A549 (cell line): ENCODE data around the gene COL5A1. TPM values are rescaled to one million over a fixed set of nuclear protein-coding genes. Genes with fewer than 3 reads are reported as not detected.

ENCODE experiments used
- ATAC-seq, 2 experiments: fragments of 200-7000 bp in 1 of 2; fragments of >200 bp in 1 of 2; cut with Nextera tagmentation in 1 of 2; cut with Tn5 transposase in 1 of 2; 3 replicates each; pipeline versions ENCODE4 v1.8.0 to v1.9.1; 2018 to 2020; ENCODE audit warnings: mild to moderate bottlenecking in 1 of 2, moderate library complexity in 1 of 2
- CTCF ChIA-PET: fragments of 300-600 bp; sonication (Branson Sonifier 250); formaldehyde crosslinking; extraction: SDS; loops from one replicate; lab custom pipeline; 2021; ENCODE audit warnings: antibody characterized with exemption, inconsistent platforms; lab: Yijun Ruan, JAX
- POLR2A ChIA-PET: fragments of 350-600 bp; formaldehyde crosslinking; extraction: SDS; loops from one replicate; lab custom pipeline; 2021; ENCODE audit warnings: antibody characterized with exemption, inconsistent platforms; lab: Yijun Ruan, JAX
- DNase-seq, 2 experiments: peaks; one replicate each; pipeline versions ENCODE4 v3.0.0 to v3.0.0-alpha.2; 2011 to 2016; ENCODE audit warnings: low read depth in 1 of 2, low spot score in 1 of 2
- FAIRE-seq: peaks from 2 replicates; lab custom pipeline; 2011; peaks lifted over from hg19 to GRCh38; lab: Jason Lieb, UNC
- H3K27ac ChIP-seq, 2 experiments: fragments of >200 bp; sonication (Bioruptor Twin); formaldehyde crosslinking; 3 replicates each; pipeline ENCODE4 v1.5.1; 2016 to 2017
- H3K4me1 ChIP-seq: fragments of >200 bp; sonication (Bioruptor Twin); formaldehyde crosslinking; 3 replicates; pipeline ENCODE4 v1.6.1; 2016
- H3K4me2 ChIP-seq: fragments of >200 bp; sonication (Bioruptor Twin); formaldehyde crosslinking; 3 replicates; pipeline ENCODE4 v1.6.1; 2016
- H3K4me3 ChIP-seq: fragments of >200 bp; sonication (Bioruptor Twin); formaldehyde crosslinking; 3 replicates; pipeline ENCODE4 v1.5.1; 2016
- H3K9me3 ChIP-seq: fragments of >200 bp; sonication (Bioruptor Twin); formaldehyde crosslinking; 3 replicates; pipeline ENCODE4 v1.6.1; 2016
- CHD2 ChIP-seq: fragments of 150-350 bp; IDR thresholded peaks from 2 replicates; pipeline ENCODE4 v1.6.1; 2014; ENCODE audit warnings: low read length; ENCODE audit not compliant: partially characterized antibody
- FOSL2 ChIP-seq, 2 experiments: fragments of 450-650 bp in 1 of 2; fragments of >200 bp in 1 of 2; sonication (Bioruptor Twin) in 1 of 2; formaldehyde crosslinking; IDR thresholded peaks; 2 replicates each; pipeline versions ENCODE4 v1.5.0 to v1.6.1; 2016 to 2020; ENCODE audit warnings: mild to moderate bottlenecking in 1 of 2, moderate library complexity in 1 of 2
- FOXS1 ChIP-seq: fragments of 250-450 bp; sonication (Bioruptor Pico); IDR thresholded peaks from 2 replicates; pipeline ENCODE4 v1.5.0; 2020; ENCODE audit warnings: mild to moderate bottlenecking, moderate library complexity
- HEYL ChIP-seq: fragments of 250-450 bp; sonication (Bioruptor Pico); IDR thresholded peaks from 2 replicates; pipeline ENCODE4 v1.8.0; 2021; ENCODE audit warnings: mild to moderate bottlenecking, moderate library complexity
- KDM5A ChIP-seq: fragments of 200-600 bp; sonication (generic); IDR thresholded peaks from 2 replicates; pipeline ENCODE4 v1.6.1; 2016; ENCODE audit warnings: antibody characterized with exemption, mild to moderate bottlenecking
- MYC ChIP-seq: IDR thresholded peaks from 2 replicates; pipeline ENCODE4 v1.6.1; 2012; ENCODE audit warnings: mild to moderate bottlenecking, inconsistent platforms, low read length, improper control_type of control experiment, borderline replicate concordance
- NFE2L2 ChIP-seq: fragments of 150-350 bp; conservative IDR thresholded peaks from 2 replicates; pipeline ENCODE4 v1.6.1; 2014; ENCODE audit warnings: low read length
- NPAS2 ChIP-seq: fragments of 250-450 bp; sonication (Bioruptor Pico); IDR thresholded peaks from 2 replicates; pipeline ENCODE4 v1.8.0; 2022; ENCODE audit warnings: mild to moderate bottlenecking, moderate library complexity, borderline replicate concordance
- POLR2AphosphoS2 ChIP-seq: conservative IDR thresholded peaks from 2 replicates; pipeline ENCODE4 v1.6.1; 2012; ENCODE audit warnings: low read length, improper control_type of control experiment, inconsistent platforms
- RARB ChIP-seq: fragments of 250-450 bp; sonication (Bioruptor Pico); IDR thresholded peaks from 2 replicates; pipeline ENCODE4 v1.8.0; 2021; ENCODE audit warnings: mild to moderate bottlenecking, moderate library complexity
- RCOR1 ChIP-seq: fragments of 150-350 bp; IDR thresholded peaks from 2 replicates; pipeline ENCODE4 v1.6.1; 2014; ENCODE audit warnings: antibody characterized with exemption, low read length, low read depth
- RFX5 ChIP-seq: fragments of 450-650 bp; IDR thresholded peaks from 2 replicates; pipeline ENCODE4 v1.7.1; 2014; ENCODE audit warnings: antibody characterized with exemption, mild to moderate bottlenecking, moderate library complexity
- TP53 ChIP-seq: fragments of 250-450 bp; sonication (Bioruptor Pico); IDR thresholded peaks from 2 replicates; pipeline ENCODE4 v1.5.0; 2021; ENCODE audit warnings: mild to moderate bottlenecking, moderate library complexity
- ZC3H11A ChIP-seq: fragments of 450-650 bp; IDR thresholded peaks from 2 replicates; pipeline ENCODE4 v1.6.1; 2014; ENCODE audit warnings: antibody characterized with exemption, mild to moderate bottlenecking
- ZFP36 ChIP-seq: fragments of 450-650 bp; IDR thresholded peaks from 2 replicates; pipeline ENCODE4 v1.6.1; 2014; ENCODE audit warnings: borderline replicate concordance; ENCODE audit not compliant: partially characterized antibody
- WGBS: methylation state at CpG from one replicate; pipeline ENCODE4 v1.1.6; 2017; ENCODE audit errors: missing lambda C conversion rate; 5-methylcytosine and 5-hydroxymethylcytosine counted together
- polyA plus RNA-seq, 4 experiments: library from polyadenylated mRNA; depleted of rRNA in 3 of 4; stranded (reverse); fragments of >200 nt; fragmentation: RNase III in 1 of 4; extraction: RNeasy Plus Mini Kit Qiagen cat#74134 plus additional on column Dnase treatment in 1 of 4; gene quantifications; 2 replicates in 3 of 4; 3 replicates in 1 of 4; pipeline ENCODE4 v1.2.3, GENCODE V29; 2011 to 2017
- TF ChIP-seq, protein P1 (sequence below): IDR thresholded peaks from 2 replicates; pipeline ENCODE4 v1.6.1; 2012
- TF ChIP-seq, protein P2 (sequence below): fragments of 150-350 bp; IDR thresholded peaks from 2 replicates; pipeline ENCODE4 v1.6.1; 2014; ENCODE audit warnings: low read depth, mild to moderate bottlenecking, low read length
- TF ChIP-seq, protein P3 (sequence below): IDR thresholded peaks from 2 replicates; pipeline ENCODE4 v1.6.1; 2012; ENCODE audit warnings: low read depth, borderline replicate concordance
- TF ChIP-seq, protein P4 (sequence below): fragments of 250-450 bp; sonication (Bioruptor Pico); IDR thresholded peaks from 2 replicates; pipeline ENCODE4 v1.5.0; 2020; ENCODE audit warnings: low read depth, mild to moderate bottlenecking, moderate library complexity
- TF ChIP-seq, protein P5 (sequence below): fragments of >200 bp; sonication (Bioruptor Twin); formaldehyde crosslinking; IDR thresholded peaks from 3 replicates; pipeline ENCODE4 v1.5.1; 2016

Gene COL5A1
- polyA plus RNA-seq, 2 of the 4 experiments (the other 2 are of a cell fraction) = 16.1 to 67.5 TPM

DNA sequence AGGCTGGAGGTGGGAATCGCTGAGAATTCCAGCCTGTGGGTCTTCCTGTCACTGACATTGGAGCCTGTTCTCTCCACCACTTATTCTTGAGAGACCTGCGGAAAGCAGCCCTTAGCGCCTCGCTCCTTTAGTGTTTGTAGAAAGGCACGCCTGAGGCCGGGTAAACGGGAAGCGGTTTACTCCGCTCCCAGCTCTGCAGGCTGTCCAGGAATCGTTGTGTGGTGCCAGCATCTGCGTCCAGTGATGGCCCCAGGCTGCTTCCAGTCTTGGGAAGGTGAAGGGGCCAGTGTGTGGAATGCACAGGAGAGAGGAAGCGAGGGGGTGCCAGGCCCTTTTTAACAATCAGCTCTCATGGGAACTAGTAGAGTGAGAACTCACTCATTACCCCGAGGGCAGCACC, 194.4 kb downstream of the COL5A1 start:
- Histone ChIP-seq H3K4me2 (no peak overlapping the region), H3K4me3 (no peak overlapping the region), H3K9me3 (no peaks in the 10 kb centered on the region), H3K4me1 (no peaks in the 10 kb centered on the region), H3K27ac (no peak overlapping the region)
- ChIA-PET POLR2A (no interaction called here), CTCF (interaction anchor here (1.2 kb wide), 1 partner anchor 387 kb away, joined by 4 read pairs; no protein-coding TSS in a partner anchor)
- WGBS = 76% methylated on average over 13 of the region's 13 CpGs
- FAIRE-seq (no peak), ATAC-seq (no peak), DNase-seq (no peak)
- TF ChIP-seq ZC3H11A (no peak), CHD2 (no peak), POLR2AphosphoS2 (no peak), FOSL2 (IDR thresholded peaks at IDR 0.05) (no peak), FOSL2 (CRISPR knock-in tag; IDR thresholded peaks at IDR 0.05) (no peak), RCOR1 (no peak), NFE2L2 (no peak), TP53 (no peak), RFX5 (no peak), MYC (no peak)
- TF ChIP-seq, protein P1, sequence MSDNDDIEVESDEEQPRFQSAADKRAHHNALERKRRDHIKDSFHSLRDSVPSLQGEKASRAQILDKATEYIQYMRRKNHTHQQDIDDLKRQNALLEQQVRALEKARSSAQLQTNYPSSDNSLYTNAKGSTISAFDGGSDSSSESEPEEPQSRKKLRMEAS = no peak
- TF ChIP-seq, protein P2, sequence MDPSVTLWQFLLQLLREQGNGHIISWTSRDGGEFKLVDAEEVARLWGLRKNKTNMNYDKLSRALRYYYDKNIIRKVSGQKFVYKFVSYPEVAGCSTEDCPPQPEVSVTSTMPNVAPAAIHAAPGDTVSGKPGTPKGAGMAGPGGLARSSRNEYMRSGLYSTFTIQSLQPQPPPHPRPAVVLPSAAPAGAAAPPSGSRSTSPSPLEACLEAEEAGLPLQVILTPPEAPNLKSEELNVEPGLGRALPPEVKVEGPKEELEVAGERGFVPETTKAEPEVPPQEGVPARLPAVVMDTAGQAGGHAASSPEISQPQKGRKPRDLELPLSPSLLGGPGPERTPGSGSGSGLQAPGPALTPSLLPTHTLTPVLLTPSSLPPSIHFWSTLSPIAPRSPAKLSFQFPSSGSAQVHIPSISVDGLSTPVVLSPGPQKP = no peak
- TF ChIP-seq, protein P3, sequence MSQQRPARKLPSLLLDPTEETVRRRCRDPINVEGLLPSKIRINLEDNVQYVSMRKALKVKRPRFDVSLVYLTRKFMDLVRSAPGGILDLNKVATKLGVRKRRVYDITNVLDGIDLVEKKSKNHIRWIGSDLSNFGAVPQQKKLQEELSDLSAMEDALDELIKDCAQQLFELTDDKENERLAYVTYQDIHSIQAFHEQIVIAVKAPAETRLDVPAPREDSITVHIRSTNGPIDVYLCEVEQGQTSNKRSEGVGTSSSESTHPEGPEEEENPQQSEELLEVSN = no peak
- TF ChIP-seq, protein P4, sequence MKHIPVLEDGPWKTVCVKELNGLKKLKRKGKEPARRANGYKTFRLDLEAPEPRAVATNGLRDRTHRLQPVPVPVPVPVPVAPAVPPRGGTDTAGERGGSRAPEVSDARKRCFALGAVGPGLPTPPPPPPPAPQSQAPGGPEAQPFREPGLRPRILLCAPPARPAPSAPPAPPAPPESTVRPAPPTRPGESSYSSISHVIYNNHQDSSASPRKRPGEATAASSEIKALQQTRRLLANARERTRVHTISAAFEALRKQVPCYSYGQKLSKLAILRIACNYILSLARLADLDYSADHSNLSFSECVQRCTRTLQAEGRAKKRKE (CRISPR knock-in tag) = no peak

DNA sequence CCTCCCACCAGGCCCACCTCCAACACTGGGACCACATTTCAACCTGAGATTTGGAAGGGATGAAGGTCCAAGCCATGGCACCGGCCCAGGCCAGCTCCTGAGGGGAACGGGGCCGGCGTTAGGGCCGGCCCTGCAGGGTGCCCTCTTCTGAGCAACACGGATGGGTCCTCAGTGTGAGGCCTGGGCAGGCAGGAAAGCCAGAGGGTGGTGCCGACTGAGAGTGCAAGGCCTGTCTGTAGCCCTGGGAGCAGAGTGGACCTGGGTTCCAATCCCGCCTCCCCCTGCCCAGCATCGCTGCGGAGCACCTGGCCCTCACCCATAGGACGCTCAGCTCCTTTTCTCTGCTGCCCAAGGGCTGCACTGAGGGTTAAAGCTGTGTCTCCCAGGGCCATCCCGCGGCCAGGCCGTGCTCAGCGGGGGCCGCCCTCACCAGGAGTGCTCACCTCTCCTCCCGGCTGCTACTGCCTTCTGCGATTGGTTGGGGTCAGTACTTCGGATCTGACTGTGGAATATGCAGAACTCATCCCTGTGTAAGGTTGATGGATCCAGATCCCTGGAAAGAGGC, 194.9 kb downstream of the COL5A1 start:
- no peak overlapping the region for H3K27ac ChIP-seq
- 88% methylated on average over 10 of the region's 19 CpGs for WGBS
- POLR2A ChIA-PET = no interaction called here
- FAIRE-seq (no peak), DNase-seq (no peak)
- no peak overlapping the region for H3K4me3 ChIP-seq
- H3K9me3 ChIP-seq = no peaks in the 10 kb centered on the region
- TF ChIP-seq FOXS1 (CRISPR knock-in tag) (no peak), RARB (CRISPR knock-in tag) (no peak), ZC3H11A (no peak), ZFP36 (no peak), KDM5A (no peak), HEYL (CRISPR knock-in tag) (no peak), NPAS2 (CRISPR knock-in tag) (no peak)
- TF ChIP-seq, protein P5, sequence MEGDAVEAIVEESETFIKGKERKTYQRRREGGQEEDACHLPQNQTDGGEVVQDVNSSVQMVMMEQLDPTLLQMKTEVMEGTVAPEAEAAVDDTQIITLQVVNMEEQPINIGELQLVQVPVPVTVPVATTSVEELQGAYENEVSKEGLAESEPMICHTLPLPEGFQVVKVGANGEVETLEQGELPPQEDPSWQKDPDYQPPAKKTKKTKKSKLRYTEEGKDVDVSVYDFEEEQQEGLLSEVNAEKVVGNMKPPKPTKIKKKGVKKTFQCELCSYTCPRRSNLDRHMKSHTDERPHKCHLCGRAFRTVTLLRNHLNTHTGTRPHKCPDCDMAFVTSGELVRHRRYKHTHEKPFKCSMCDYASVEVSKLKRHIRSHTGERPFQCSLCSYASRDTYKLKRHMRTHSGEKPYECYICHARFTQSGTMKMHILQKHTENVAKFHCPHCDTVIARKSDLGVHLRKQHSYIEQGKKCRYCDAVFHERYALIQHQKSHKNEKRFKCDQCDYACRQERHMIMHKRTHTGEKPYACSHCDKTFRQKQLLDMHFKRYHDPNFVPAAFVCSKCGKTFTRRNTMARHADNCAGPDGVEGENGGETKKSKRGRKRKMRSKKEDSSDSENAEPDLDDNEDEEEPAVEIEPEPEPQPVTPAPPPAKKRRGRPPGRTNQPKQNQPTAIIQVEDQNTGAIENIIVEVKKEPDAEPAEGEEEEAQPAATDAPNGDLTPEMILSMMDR = no peak
- TF ChIP-seq, all 56 proteins: peak for 0
- no peak overlapping the region for H3K4me2 ChIP-seq
- CTCF ChIA-PET = interaction anchor here (1.2 kb wide), 1 partner anchor 387 kb away, joined by 4 read pairs; no protein-coding TSS in a partner anchor
- no peak for ATAC-seq
- H3K4me1 ChIP-seq = no peaks in the 10 kb centered on the region
